Measurements from ENCODE around the gene RFX4.
"Not testable (repeated sequence)": the region's sequence is repeated elsewhere in the genome, so short reads cannot be mapped to it uniquely, and the experiment has no call there.

The RFX4 gene

DNA sequence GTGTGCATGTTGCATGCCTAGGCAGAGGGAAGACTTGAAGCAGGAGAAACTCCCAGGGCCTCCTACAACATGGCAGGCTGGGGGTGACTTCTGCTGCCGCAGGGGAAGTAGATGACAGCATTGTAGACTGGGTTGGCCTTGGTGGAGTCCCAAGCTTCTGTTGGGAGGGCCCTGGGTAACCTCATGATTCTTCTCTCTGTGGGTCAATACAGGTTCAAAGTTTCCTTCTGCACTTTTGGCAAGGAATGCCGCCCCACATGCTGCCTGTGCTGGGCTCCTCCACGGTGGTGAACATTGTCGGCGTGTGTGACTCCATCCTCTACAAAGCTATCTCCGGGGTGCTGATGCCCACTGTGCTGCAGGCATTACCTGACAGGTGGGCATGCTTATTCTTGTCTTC is 113.3 kb downstream of the RFX4 start:
- no peak for FAIRE-seq

DNA sequence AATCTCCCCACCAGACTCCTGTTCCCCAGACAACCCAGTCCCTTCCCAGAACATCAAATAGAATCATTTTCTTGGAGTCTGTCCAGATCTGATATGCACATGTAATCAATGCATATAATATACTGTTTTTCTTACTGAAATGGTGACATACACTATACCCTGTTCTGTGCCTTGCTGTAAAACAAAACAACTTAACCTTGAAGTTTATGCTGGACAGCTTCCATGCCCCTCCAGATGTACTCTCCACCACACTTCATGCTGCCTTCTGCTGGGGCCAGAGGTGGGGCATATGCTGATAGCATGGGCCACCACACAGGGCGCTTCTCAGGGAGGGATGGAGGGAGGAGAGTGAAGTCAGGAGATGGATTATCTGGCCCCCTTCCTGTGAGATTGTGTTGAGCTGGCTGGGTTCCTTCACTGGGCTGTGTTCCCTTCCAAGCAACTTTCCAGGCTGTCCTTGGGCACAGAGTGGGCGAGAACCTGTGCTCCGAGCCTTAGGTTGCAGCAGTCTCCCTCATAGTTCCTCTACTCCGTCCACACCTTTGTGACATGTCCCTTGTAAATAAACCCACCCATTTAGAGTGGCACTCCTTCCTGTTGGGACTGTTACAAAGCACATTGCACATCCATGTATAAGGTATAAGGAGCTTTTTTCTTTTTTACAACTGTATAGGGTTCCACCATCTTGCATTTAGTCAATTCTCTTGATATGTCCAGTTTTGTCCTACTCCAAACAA is 114.0 kb downstream of the RFX4 start:
- no peak for FAIRE-seq

DNA sequence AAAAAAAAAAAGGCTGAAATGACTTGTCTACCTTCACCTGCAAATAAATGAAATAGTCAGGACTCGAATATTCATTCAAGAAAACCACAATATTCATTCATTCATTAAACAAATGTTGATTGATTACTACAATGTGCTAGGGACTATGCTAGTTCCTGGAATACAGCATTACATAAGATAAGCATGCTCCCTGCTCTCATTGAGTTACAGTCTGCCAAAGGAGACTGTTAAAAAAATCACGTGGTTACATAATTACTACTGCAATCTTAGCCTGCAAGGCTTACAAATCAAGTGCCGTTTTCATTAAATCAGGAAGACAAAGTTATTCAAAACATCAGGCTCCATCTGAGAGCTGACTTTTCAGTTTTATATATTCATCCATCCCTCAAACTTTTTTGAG is 121.3 kb downstream of the RFX4 start:
- FAIRE-seq: no peak

DNA sequence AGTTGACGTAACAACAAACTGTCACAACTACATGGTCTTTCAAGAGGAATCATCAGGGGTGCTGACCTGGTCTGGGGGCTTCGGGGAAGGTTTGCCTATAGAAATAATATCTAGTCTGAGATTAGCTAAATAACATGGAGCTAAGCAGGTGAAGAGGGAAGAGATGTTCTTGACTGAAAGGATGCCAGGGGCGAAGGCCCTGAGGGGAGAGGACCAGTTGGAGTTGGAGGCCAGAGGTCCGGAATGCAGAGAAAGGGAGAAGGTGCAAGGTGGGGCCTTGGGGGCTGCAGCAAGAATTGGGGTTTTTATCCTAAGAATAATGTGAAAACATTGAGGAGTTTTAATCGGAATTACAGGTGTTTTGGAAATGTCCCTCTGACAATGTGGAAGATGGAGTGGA is 123.2 kb downstream of the RFX4 start:
- FAIRE-seq: no peak

DNA sequence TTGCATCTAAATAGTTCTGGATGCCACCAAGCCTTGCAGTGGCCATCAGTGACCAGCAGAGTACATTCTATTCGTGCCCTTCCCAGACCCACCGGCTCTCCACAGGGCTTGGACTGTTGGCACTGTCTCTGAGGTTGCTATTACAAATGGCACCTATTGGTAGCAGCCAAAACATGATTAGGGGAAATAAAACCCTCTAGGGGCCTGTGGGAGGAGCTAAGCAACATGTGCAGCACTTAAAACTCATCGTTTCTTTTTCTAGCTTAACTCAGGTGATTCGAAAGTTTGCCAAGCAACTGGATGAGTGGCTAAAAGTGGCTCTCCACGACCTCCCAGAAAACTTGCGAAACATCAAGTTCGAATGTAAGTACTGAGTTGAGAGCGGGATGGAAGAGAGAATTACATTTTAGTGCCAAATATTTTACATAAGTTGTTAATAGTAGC is 126.3 kb downstream of the RFX4 start:
- no peak for FAIRE-seq

DNA sequence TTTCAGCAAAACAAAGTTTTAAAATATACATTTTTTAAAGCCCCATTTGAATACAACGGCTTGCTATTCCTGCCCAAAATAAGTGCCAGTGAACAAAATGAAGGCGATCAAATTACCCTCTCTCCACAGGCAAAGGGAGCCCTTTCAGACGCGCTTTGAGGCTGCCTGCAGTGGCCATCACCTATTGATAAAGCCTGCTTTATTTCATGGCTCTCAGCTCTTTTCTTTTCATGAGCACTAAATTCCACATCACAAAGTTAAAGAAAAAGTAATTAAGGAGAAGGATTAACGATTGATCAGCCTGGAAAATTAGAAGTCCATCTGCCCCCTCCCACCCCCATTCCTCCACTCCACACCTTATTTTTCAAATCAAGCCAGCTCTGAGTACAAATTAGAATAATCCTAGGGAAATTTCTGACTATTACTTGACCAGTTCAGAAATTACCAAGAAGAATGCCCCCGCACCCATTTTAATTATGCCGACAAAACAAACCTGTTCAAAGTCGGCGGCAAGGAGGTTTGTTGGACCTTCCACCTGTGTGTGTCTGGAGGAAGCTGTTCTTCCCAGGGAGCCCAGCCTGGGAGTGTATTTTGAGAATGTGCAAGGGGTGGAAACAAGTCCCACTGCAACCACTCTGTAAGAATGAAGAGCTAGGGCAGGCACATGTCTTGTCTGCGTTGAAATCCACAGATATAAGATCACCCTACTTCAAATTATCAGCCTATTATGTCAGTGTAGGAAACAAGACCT is 127.5 kb downstream of the RFX4 start:
- no peak for FAIRE-seq

DNA sequence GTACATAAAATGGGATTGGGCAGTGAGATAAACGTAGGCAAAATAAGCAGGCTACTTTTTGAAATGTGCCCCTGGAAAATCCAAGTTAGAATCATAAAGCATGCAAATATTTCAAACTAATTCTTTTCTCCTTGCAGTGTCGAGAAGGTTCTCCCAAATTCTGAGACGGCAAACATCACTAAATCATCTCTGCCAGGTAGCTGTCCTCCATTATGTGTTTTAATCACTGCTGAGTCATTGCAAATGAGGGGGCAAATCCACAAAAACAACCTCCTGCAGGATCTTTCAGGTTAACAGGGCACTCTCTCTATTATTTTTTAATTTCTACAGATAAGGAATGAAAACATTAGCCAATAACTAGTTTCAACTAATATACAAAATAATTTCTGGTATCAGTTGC is 128.5 kb downstream of the RFX4 start:
- FAIRE-seq: peak; percentile 24

DNA sequence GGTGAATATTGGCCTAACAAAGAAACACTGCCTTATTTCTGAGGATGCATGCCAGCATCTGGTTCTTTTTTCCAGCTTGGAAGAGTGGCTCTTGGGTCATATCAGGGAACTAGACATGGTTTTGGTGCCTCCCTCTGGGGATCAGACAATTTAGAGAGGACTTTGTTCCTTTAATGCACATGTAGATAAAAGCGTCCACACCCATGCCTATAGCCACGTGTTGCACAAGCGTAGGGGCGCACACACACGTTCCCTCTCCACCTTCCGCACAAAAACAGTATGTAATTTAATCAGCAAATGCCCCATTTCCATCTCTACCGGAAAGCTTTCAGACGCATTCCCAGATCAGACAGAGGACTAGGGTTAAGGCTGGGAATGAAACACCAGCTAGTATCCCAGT is 130.0 kb downstream of the RFX4 start:
- no peak for FAIRE-seq

DNA sequence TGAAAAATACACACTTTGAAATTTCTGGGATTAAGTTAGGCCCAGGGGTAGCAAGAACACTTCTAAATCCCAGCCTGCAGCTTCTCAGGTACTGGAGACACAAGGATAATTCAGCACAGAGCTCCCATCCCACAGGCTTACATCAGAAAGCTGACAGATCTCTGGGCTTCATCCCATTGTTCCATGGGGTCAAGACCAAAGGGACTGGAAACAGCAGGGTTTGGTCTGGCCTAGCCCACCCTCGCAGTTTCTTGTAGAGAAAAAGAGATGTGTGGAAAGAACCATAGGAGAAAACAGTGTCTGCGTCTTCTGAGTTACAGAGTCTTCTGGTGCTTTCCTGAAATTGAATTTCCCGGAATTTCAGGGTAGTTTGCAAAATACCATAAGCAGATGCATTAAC is 132.1 kb downstream of the RFX4 start:
- FAIRE-seq: no peak

DNA sequence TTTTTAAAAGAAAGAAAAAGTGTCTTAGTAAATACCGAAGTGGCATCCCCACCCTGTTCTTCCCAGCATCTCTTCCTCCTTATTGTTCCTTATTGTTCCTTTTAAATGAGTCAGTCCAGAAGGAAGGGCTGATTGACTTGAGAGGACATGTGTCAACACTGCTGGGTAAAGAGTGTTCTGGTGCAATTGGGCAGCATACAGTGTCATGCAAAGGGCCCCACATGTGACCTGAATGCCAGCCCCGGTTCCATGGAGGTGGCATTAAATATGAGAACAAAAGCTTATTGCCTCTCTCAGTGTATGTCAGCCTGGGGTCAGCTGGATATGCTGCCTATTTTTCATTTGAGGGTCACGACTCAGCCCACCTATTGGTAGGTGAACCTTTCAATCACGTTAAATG is 132.8 kb downstream of the RFX4 start:
- FAIRE-seq: no peak

DNA sequence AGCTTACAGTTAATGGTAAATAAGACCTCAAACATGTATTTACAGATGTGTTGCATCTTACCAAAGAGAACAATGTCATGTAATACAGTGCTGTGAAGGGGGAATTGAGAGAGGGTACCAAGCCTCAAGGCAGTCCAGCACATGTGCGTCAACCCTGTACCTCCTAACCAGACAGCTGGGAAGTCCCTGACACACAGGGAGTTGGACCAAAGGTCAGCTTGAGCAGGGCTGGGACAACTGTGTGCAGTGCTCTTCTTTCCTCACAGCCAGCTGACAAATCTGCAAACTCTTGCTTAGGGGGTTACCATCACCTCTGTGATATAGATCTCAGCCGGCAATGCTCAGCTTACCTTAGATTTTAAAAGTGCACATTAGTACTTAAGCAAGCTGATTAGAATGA is 134.9 kb downstream of the RFX4 start:
- FAIRE-seq: no peak

DNA sequence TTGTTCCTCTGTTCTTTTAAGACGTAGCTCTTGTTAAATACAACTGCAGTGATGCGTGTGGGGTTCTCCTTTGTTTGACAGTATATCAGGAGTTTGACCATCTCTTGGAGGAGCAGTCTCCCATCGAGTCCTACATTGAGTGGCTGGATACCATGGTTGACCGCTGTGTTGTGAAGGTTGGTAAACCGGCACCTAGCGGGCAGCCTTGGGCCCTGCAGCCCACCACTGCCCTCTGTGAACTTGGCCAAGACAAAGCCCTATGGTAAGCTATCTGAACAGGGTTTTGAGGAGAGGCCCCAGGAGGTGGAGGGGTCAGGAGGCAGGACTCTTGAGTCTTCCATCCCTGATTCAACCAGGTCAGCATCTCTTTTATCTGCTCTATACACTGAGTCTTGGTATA is 137.1 kb downstream of the RFX4 start:
- FAIRE-seq: no peak

DNA sequence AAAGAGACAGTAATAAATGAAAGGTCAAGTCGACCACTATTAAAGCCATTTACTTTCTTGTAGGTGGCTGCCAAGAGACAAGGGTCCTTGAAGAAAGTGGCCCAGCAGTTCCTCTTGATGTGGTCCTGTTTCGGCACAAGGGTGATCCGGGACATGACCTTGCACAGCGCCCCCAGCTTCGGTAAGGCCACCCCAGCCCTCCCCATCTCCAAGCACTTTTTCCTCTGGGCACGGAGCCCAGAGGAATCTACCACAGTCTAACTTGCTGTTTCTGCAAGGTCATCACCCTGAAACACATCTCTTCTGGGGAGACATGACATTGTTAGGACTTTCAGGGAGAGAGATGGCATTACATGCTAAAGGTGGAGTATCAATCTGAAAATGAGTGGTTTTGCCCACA is 137.9 kb downstream of the RFX4 start:
- no peak for FAIRE-seq

DNA sequence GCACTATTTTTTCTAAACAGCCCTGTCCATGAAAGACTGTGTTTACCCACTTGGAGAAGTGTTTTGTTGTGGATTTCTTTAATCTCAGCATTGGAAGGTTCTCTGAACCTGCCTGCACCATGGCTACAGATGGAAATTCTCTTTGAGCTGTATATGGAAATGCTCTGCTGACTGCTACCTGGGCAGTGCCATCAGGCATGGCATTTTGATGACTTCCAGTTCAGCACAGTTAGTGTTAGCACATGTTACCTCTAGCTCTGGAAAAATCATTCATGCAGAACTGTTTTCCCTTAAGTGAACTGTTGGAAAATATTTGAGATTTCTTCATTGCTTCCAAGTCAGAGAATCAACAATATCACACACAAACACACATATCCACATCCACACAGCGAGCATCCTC is 139.1 kb downstream of the RFX4 start:
- FAIRE-seq: peak; percentile 60

DNA sequence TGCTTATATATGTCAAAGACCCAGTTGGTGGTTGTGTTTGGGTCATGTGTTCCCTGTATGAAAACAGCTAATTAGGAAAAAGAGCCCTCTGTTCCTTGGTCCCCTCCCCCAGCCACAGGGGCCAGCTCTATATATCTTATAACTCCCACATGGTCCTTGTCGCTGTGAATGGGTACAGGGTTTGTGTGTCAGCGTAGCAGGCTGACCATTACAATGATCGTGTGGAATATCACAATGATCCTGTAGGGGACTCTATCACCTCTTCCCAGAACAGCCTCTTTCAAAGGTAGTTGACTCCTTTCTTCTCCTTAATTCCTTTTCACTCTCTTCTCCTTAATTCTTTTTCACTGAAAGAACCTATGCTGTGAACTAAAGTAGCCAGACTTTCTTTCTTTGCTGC is 140.0 kb downstream of the RFX4 start:
- FAIRE-seq: no peak

DNA sequence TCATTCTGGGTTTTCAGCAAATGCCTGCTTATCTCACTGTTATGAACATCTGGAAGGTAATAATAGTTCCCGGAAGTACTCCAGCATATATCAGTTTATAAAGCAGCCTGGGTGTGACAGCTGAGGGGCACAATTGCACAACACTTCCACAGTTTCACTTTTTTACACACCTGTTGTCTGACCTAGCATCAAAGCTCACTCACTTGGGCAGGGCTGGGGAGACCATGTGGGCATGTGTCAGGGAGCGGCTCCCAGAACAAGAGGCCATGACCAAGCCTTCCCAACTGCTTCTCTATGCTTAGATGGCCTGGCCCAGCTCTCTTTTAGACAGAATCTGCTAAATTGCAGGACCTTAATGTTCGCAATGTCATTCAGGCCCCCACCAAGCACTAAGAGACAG is 140.6 kb downstream of the RFX4 start:
- FAIRE-seq: no peak

DNA sequence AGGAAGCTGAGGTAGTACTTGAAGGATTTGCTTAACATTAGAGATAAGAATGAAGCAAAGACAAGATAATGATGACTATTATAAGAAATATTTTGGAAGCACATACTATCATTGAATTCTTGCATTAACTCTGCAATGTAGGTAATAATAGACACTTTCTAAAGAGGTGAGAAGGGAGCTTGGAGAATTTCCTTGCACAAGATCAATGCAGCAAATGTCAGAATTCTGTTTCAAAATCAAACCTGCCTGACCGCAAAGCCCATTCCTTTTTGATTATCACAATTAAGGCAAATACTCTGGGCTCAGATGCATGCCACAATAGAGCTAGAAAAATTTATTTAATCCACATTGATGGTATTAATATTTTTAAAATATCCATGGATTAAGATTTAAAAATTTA is 141.3 kb downstream of the RFX4 start:
- no peak for FAIRE-seq

DNA sequence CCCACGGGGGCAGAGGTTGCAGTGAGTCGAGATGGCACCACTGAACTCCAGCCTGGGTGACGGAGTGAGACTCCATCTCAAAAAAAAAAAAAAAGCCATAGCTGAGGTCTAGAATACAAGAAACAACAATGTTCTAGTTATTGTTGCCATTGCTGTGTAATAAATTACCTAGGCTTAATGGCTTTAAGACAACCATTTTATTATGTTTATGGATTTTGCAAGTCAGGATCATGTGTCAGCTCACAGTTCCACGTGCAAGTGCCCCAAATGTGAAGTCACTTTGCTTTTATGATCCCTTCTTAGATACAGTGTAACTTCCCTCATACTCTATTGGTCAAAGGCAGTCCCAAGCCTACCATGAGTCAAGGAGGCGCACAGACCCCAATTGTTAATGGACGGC is 142.1 kb downstream of the RFX4 start:
- FAIRE-seq: no peak

DNA sequence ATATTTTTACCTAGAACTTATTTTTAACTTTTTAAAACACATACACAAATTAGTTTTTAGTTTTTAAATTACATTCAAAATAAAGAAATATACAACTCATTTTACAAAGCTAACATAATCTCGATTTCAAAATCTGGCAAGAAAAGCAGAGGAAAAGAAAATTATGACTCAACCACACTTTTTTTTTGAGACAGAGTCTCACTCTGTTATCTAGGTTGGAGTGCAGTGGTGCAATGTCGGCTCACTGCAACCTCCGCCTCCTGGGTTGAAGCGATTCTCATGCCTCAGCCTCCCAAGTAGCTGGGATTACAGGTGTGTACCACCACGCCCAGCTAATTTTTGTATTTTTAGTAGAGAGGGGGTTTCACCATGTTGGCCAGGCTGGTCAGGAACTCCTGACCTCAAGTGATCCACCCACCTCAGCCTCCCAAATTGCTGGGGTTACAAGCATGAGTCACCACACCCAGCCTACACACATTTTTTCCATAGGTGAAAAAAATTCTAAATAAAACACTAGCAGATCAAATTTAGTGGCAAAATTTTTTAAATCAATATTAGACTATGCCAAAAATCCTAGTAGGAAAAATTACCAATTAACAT is 143.9 kb downstream of the RFX4 start:
- FAIRE-seq: not testable (repeated sequence)

DNA sequence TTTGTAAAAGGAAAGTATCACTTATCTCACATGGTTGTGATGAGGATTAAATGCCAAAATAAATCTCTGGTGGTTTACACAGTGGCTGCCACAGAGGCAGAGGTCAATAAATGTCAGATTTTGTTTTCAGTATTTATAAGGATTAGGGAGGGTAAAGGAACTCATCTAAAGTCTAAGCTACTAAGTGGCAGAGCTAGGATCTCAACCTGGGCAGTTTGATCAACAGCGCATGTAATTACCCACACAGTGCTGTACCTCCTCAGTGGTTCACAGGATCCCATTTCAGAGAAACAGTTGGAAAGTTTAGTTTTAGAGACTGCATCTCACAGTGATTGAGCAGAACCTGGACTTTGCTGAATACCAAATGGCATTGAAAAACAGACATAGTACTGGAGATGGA is 146.8 kb downstream of the RFX4 start:
- FAIRE-seq: no peak

DNA sequence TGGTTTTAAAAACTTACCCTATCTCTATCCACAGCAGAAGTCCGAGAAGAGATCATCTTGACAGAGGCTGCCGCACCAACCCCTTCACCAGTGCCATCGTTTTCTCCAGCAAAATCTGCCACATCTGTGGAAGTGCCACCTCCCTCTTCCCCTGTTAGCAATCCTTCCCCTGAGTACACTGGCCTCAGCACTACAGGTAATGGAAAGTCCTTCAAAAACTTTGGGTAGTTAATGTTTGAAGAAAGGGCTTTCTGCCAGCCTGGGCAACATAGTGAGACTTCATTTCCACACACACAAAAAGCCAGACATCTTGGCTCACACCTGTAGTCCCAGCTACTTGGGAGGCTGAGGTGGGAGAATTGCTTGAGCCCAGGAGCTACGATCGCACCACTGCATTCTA is 150.1 kb downstream of the RFX4 start:
- no peak for FAIRE-seq

DNA sequence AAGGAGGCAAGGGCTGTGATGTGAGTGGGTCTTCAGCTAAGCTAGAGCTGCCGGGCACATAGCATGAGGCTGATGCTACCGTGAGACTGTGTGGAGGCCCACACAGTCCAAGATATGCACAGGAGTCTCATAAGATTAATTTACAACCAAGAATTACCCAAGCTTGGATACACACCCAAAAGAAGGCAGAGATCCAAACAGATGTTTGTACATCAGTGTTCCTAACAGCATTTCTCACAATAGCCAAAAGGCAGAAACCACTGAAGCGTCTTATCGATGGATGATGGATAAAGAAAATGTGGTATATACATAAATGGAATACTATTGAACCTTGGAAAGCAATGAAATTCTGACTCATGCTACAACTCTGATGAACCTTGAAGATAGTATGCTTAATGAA is 150.9 kb downstream of the RFX4 start:
- no peak for FAIRE-seq

DNA sequence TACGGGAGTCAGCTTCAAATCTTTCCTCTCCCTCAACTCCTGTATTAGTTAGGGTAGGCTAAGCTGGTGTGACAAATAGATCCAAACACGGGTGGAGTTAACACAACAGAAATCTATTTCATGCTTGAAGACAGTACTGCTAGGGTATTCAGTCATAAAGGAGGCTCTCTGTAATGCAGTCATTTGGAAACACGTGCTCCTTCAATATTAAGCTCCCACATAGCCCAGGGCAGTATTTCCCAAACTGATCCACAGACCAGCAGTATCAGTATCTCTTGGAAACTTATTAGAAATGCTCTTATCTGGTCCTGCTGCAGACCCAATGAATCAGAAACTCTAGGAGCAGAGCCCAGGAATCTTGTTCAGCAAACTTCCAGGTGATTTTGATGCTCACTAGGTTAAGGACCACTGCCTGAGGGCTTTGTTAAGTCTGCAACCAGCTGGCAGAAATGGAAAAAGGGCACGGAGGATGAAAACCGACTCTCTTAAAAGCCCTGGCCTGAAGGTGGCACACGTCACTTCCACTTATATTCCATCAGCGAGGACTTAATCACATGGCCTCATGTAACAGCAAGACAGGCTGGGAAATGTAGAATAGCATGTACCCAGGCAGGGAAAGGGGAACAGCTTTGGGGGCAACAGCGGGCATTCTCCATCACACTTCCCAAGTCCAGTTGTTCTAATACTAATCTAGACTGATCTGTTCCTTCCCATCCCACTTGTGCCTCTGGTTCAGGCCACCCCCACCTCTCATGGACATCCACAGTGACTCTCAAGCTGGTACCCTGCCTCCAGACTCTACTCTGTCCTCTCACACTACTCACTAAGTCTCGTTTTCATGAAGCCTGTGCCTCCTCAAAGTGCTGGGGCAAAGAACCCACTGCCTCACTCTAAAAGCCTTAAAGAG is 153.5 kb downstream of the RFX4 start:
- FAIRE-seq: no peak

Measured in islet of Langerhans (tissue), 1 donor.